Kidney (tissue), 14 donors: Measurements from ENCODE around the gene CKS1B. TPM values are rescaled to one million over a fixed set of nuclear protein-coding genes. Genes with fewer than 3 reads are reported as not detected.
A peak's percentile ranks its signal among the peaks of the same experiment; 100 is the strongest.

ENCODE experiments used
- DNase-seq, 5 donors: peaks; one replicate each; pipeline ENCODE4 v3.0.0-alpha.2; 2013 to 2020
- FAIRE-seq: peaks from 2 replicates; lab custom pipeline; 2012; peaks lifted over from hg19 to GRCh38; lab: Jason Lieb, UNC
- H3K27ac ChIP-seq, 2 donors: one replicate each; pipeline ENCODE4 v1.7.0; 2013; ENCODE audit warnings: low read depth in 2 of 2, low read length in 2 of 2, inconsistent platforms in 1 of 2
- H3K27me3 ChIP-seq: one replicate; pipeline ENCODE4 v1.7.1; 2013; ENCODE audit warnings: low read length, inconsistent platforms; ENCODE audit not compliant: control insufficient read depth, insufficient read depth
- H3K36me3 ChIP-seq, 3 donors: one replicate each; pipeline versions ENCODE4 v1.7.0 to v1.7.1; 2013; ENCODE audit warnings: low read length in 3 of 3, control low read depth in 1 of 3, inconsistent platforms in 1 of 3; ENCODE audit not compliant: insufficient read depth in 3 of 3, control insufficient read depth in 2 of 3
- H3K4me1 ChIP-seq, 3 donors: one replicate each; pipeline versions ENCODE4 v1.7.0 to v1.7.1; 2013; ENCODE audit warnings: low read length in 3 of 3, inconsistent platforms in 1 of 3, low read depth in 1 of 3; ENCODE audit not compliant: control insufficient read depth in 2 of 3, insufficient read depth in 2 of 3
- H3K4me3 ChIP-seq, 3 donors: one replicate each; pipeline versions ENCODE4 v1.7.0 to v1.8.1; 2013; ENCODE audit warnings: low read length in 3 of 3, control low read depth in 1 of 3, inconsistent platforms in 1 of 3
- H3K9ac ChIP-seq, 3 donors: one replicate each; pipeline versions ENCODE4 v1.7.0 to v1.7.1; 2013; ENCODE audit warnings: low read length in 3 of 3, control low read depth in 1 of 3, inconsistent platforms in 1 of 3
- H3K9me3 ChIP-seq, 3 donors: one replicate each; pipeline versions ENCODE4 v1.7.0 to v1.7.1; 2013; ENCODE audit warnings: low read length in 3 of 3, control low read depth in 1 of 3, inconsistent platforms in 1 of 3; ENCODE audit not compliant: control insufficient read depth in 2 of 3, insufficient read depth in 1 of 3
- CTCF ChIP-seq: IDR thresholded peaks from 3 replicates; pipeline ENCODE4 v1.5.1; 2012; ENCODE audit warnings: mild to moderate bottlenecking, moderate library complexity, borderline replicate concordance; ENCODE audit not compliant: insufficient read depth; ENCODE audit errors: extremely low read depth
- intact Hi-C: fragments of 100-400 bp; cut with DNase I; formaldehyde crosslinking; loops from one replicate; pipeline ENCODE4 v1.11.1; 2022
- polyA plus RNA-seq: library from polyadenylated mRNA; stranded (reverse); fragments of 350-450 nt; fragmentation: Illumina TruSeq; extraction: RNeasy Lipid Tissue Mini Kit (QIAGEN cat#74804); gene quantifications from one replicate; pipeline ENCODE4 v1.2.3, GENCODE V29; 2014; ENCODE audit warnings: low read depth, low replicate concordance; ENCODE audit not compliant: insufficient read depth
- total RNA-seq: library from RNA; stranded (reverse); fragmentation: NEBNext Ultra II Directional; extraction: Animal tissue kit (Norgen Biotek cat#: 25700); gene quantifications from one replicate; pipeline ENCODE4 v1.2.1, GENCODE V29; 2021
- donor health status: control.
- donor health status: control.
- donor health status: control.
- donor health status: control.
- donor health status: control.
- donor health status: DM: yes; HTN: yes; CAD: no.
- donor health status: Normal renal cell carcinoma (clear cell type).

The CKS1B gene
- total and polyA plus RNA-seq, 2 donors from 2014 or later: 23.1 to 43.1 TPM

GRCh38 chr1:154960446-154961136 is 13.9 kb upstream of the CKS1B start:
- Histone ChIP-seq H3K27me3 (no peaks in the 10 kb centered on the region), H3K9ac (peak overlapping the region; percentile 51 to 81 (median 63)), H3K4me3 (peak overlapping the region; percentile 66 to 81 (median 71)), H3K27ac (peak overlapping the region in 1 of 2 donors; percentile 99), H3K36me3 (peaks cover 3 to 14% (median 11%) of the 10 kb centered on the region in 3 donors), H3K4me1 (peaks cover 0 to 16% (median 7%) of the 10 kb centered on the region in 3 donors), H3K9me3 (no peaks in the 10 kb centered on the region)
- intact Hi-C loops: no loop called here
- DNase-seq (no peak), FAIRE-seq (no peak)
- TF ChIP-seq CTCF: no peak

- FAIRE-seq (no peak), DNase-seq (peak; percentile 84 to 94 (median 91))
- Histone ChIP-seq H3K36me3 (peaks cover 3 to 22% (median 15%) of the 10 kb centered on the region in 3 donors), H3K27me3 (no peaks in the 10 kb centered on the region), H3K4me1 (peaks cover 0 to 13% (median 7%) of the 10 kb centered on the region in 3 donors), H3K9ac (peak within 1 kb of the TSS; percentile 51 to 93 (median 81)), H3K4me3 (peak within 1 kb of the TSS; percentile 66 to 81 (median 71)), H3K9me3 (no peaks in the 10 kb centered on the region), H3K27ac (peak within 1 kb of the TSS; percentile 98 to 99)
- intact Hi-C loops: no loop called here
- TF ChIP-seq CTCF: peak; percentile 67
Observed at GRCh38 chr1:154961207-154962155, 13.0 kb upstream of the CKS1B start, which contains the start of gene PYGO2. Gene PYGO2 (minus strand): TSS chr1:154961782. CDS start chr1:154961576, 206 bp downstream.

- intact Hi-C loops: no loop called here
- no peak for FAIRE-seq
- peaks cover 3 to 30% (median 21%) of the 10 kb centered on the region in 3 donors for H3K36me3 ChIP-seq
Observed at GRCh38 chr1:154962156-154962749, 12.2 kb upstream of the CKS1B start.

More at GRCh38 chr1:154962156-154962749, 12.2 kb upstream of the CKS1B start:
- no peaks in the 10 kb centered on the region for H3K9me3 ChIP-seq
- peaks cover 0 to 9% (median 7%) of the 10 kb centered on the region in 3 donors for H3K4me1 ChIP-seq
- peak overlapping the region; percentile 39 to 93 (median 81) for H3K9ac ChIP-seq
- TF ChIP-seq CTCF: no peak
- H3K4me3 ChIP-seq: peak overlapping the region; percentile 66 to 71 (median 69)
- DNase-seq: peak in 4 of 5 donors; percentile 46 to 79 (median 60)
- H3K27ac ChIP-seq: peak overlapping the region; percentile 98 to 99
- H3K27me3 ChIP-seq: no peaks in the 10 kb centered on the region
